ENCODE measurements around the gene STEAP1.

STEAP1 gene

DNA sequence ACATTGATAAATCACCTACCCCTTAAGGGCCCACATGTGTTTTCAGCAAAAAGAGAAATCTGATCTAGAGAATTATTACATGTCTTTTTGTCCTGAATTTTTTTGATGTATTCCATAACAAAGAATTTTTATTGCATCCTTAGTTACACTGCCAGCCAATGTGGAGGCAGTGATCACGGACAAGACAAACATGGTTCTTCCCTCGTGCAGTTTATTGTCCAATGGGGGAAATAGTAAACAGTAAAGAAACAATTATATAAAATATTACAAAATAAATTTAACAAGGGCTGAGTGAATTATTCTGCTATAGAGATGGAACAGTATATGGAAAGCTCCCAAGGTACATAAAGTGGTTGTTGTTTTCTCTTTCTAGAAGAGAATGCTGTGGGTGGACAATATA lies 59.3 kb downstream of the STEAP1 start:
- DNase-seq, result no peak

Measured in Kasumi-1 (cell line).